Hepatocyte (in vitro differentiated cells): ENCODE data around the gene ABHD3.

Source experiments
- CTCF ChIP-seq: fragments of 200-600 bp; sonication (generic); IDR thresholded peaks from 2 replicates; pipeline ENCODE4 v1.5.1; 2016; ENCODE audit warnings: antibody characterized with exemption, mild to moderate bottlenecking; ENCODE audit not compliant: poor library complexity
- EZH2 ChIP-seq: fragments of 200-600 bp; sonication (generic); IDR thresholded peaks from 2 replicates; pipeline ENCODE4 v1.6.1; 2016; ENCODE audit warnings: antibody characterized with exemption, mild to moderate bottlenecking, borderline replicate concordance

GRCh38 chr18:21656402-21656801 lies 48.2 kb downstream of the ABHD3 start:
- TF ChIP-seq EZH2 (no peak), CTCF (no peak)
